K562 treated with DMSO at 1 percent for 12 hours (cell line): ENCODE results near the gene SEPTIN12. TPM values are rescaled to one million over a fixed set of nuclear protein-coding genes. Genes with fewer than 3 reads are reported as not detected.

Experiments used
- total RNA-seq: library from RNA; unstranded; fragments of 300-600 nt; gene quantifications from 2 replicates; pipeline ENCODE4 v1.2.3, GENCODE V29; 2022; ENCODE audit not compliant: insufficient read depth

Gene SEPTIN12, protein sequence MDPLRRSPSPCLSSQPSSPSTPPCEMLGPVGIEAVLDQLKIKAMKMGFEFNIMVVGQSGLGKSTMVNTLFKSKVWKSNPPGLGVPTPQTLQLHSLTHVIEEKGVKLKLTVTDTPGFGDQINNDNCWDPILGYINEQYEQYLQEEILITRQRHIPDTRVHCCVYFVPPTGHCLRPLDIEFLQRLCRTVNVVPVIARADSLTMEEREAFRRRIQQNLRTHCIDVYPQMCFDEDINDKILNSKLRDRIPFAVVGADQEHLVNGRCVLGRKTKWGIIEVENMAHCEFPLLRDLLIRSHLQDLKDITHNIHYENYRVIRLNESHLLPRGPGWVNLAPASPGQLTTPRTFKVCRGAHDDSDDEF
- not detected in 2 replicates for total RNA-seq

DNA sequence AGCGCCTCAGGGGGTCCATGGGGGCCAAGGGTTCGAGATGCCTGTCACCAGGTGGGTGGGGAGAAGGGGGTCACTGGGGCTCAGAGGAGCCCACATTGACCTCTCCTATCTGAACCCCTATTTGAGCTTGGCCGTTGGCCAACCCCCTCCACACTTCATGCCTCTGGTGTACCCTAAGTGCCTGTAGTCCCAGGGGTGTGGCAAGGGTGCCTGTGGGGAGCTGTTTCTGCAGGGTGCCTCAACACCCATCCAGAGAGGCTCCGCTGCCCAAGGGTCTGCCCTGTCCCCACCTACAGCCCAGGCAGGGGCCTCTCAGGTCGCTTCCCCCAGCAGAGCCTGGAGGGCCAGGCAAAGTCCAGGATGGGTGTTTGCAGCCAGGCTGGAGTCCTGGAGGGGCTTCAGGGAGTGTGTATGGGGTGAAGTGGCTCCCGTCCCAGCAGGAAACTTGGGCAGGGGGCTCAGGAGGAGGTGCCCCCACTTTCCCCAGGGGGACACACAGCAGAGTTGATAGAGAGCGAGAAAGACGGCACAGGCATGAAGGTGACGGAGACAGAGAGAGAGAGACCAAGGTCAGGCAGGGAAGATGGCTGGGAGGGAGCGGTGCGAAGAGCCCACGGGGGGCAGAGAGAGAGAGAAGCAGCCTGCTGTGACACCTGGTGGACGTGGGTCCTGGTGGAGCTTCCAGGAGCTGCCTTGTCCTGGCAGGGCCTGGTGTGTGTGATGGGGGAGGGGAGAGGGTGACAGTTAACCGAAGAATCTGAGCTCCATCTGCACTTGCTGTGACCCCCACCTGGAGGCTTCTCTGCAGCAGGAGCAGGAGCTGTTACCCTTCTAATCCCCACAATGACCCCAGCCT, at the start of gene SEPTIN12:
SEPTIN12 (minus strand) TSS at position 719 of the 856 bp plus-strand sequence; CDS start at position 19, 700 bp downstream.

DNA sequence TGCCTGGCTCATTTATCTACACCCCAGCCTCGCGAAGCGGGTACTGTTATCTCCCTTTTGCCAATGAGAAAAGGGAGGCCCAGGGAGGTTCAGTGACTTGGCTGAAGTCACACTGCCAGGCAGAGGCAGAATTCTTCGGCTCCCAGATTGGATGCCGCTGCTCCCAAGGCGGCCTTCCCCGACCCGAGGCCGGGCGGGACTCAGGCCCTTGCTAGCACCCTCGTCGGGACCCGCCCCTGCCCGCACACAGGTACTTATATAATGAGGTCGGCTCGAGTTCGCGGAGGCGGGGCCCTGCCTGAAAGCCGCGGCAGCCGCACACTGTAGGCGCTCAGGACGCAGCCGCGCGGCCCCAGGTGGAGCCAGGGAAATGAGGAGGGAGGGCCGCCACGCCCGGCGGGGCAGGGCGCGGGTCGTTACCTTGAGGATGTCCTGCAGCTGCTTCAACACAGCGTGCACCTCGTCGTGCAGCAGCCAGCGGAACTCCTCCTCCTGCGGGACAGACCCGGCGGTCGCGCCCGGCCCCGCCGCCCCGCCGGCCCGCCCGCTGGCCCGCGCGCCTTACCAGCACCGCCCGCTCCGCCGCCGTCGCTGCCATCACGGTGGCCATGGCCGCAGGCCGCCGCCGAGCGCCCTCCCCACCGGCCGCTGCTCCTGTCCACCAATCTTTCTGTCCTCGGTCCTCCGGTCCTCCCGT, 14.0 kb upstream of the SEPTIN12 start, which contains the start of gene ROGDI:
ROGDI (minus strand) TSS at position 672 of the 697 bp plus-strand sequence; CDS start at position 610, 62 bp downstream.

DNA sequence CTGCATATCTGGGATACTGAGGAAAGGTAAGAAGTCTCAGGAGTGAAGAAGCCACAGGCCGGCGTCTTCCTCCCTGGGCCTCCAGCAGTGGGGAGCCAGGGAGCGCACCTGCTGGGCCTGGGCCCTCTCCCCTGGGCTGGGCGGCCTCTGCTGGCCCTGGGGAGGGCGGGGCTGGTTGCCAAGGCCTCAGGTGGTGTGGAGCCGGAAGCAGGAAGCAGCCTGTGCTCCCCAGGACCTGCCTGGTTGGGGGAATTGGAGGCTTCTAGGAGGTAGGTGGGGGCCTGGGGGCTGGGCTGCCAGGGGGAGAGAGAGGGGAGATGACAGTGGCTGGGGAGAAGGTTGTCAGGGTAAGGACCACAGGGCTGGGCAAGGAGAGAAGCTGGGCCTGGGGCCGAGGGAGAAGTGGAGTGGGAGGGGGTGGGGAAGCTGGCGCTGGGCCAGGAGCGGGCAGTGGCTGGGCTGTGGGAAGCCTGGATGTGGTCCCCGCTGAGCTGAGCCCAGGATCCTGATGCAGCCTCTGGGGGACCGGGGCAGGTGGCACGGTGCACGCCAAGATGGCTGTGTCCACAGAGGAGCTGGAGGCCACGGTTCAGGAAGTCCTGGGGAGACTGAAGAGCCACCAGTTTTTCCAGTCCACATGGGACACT, 7.2 kb upstream of the SEPTIN12 start, which contains the start of gene SMIM22:
SMIM22 (plus strand) TSS at position 189 of the 647 bp plus-strand sequence; CDS start at position 555, 366 bp downstream.

DNA sequence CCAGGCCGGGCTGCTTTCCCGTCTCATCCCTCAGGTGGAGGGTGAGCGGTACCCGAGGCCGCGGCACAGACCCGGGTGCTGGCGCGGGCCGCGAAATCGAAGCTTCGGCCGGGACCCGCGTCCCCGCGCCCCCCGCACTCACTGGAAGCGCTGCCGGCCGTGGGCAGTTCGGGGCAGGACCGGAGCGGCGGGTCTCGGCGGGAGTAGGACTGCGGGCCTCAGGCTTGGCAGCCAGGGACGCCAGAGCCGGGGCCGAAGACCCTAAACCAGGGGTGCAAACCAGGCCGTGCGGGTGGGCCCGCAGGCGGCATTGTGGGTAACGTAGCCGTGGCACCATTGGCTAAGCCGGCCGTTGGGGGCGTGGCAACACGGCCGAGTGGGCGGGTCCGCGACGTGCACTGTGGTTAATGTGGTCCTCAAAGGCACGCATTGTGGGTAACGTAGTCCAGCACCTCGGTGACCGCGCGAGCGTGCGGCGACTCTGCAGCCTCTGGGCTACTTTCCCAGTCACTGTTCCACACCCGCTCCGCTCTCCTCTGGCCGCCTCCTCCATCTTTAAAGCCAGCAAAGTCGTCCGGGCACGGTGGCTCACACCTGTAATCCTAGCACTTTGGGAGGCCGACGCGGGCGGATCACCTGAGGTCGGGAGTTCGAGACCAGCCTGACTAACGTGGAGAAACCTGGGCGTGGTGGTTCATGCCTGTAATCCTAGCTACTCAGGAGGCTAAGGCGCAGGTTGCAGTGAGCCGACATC, 21.1 kb downstream of the SEPTIN12 start, which contains the start of gene ZNF500:
ZNF500 (minus strand) TSS at position 288 of the 754 bp plus-strand sequence. CDS start 1,184 bp downstream, outside the sequence.

DNA sequence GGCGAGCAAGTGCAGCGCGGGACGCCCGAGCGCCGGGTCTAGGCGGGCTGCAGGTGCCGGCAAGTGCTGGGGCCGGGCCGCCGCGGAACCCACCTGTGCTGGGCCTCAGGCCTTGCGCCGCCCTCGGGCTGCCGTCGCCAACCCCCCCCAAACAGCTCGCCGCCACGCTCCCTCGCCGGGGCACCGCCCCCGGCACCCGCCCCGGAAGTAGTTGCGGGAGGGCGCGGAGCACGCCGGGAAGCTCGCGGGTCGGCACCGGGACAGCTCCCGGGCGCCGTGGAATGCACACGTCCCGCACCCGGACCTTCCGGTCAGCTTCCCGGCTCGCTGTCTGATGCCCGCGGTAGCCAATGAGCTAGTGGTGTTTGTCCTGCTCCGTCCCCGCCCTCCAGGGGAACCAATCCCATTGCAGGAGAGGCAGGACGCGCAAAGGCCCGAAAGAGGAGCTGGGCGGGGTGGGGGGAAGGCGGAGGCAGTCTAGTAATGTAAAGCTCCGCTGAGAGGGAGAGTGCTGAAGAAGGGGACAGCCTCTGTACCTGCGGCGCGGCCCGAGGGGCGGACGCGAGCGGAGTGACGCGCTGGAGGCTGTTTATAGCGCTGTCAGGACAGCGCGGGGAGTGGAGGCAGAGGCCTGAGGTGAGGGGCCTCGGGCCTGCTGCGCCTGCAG, 53.9 kb downstream of the SEPTIN12 start, which contains the start of the genes ANKS3 and DNAAF8:
ANKS3 (minus strand) TSS at position 209 of the 667 bp plus-strand sequence. CDS start 4,122 bp downstream, outside the sequence.
DNAAF8 (plus strand) TSS at position 475 of the 667 bp plus-strand sequence. CDS start 1,978 bp downstream, outside the sequence.

Other genes with a start within 250 kb of the SEPTIN12 start
- gene CDIP1, start 249.6 kb downstream of the SEPTIN12 start, total RNA-seq, result 0.59 TPM in 1 of 2 replicates, not detected in the other
- not detected in 2 replicates for gene C16orf96, start 232.0 kb downstream of the SEPTIN12 start, total RNA-seq
- gene UBALD1, start 173.5 kb downstream of the SEPTIN12 start, total RNA-seq, result 43.1 and 44.9 TPM in 2 replicates
- gene MGRN1, start 163.5 kb downstream of the SEPTIN12 start, total RNA-seq, result 18.1 and 41.4 TPM in 2 replicates
- 29.4 and 37.7 TPM in 2 replicates for gene NUDT16L1, start 94.8 kb downstream of the SEPTIN12 start, total RNA-seq
- 10.3 and 17.3 TPM in 2 replicates for gene ANKS3, start 54.1 kb downstream of the SEPTIN12 start, total RNA-seq
- gene DNAAF8, start 53.8 kb downstream of the SEPTIN12 start, total RNA-seq, result not detected in 2 replicates
- gene ZNF500, start 21.2 kb downstream of the SEPTIN12 start, total RNA-seq, result 6.3 and 8.0 TPM in 2 replicates
- not detected in 2 replicates for gene SMIM22, start 7.0 kb upstream of the SEPTIN12 start, total RNA-seq
- 32.0 and 42.4 TPM in 2 replicates for gene ROGDI, start 14.3 kb upstream of the SEPTIN12 start, total RNA-seq
- gene GLYR1, start 58.9 kb upstream of the SEPTIN12 start, total RNA-seq, result 33.5 and 74.6 TPM in 2 replicates
- gene UBN1, start 59.1 kb upstream of the SEPTIN12 start, total RNA-seq, result 19.3 and 56.6 TPM in 2 replicates
- 0.11 and 0.38 TPM in 2 replicates for gene PPL, start 148.8 kb upstream of the SEPTIN12 start, total RNA-seq
- not detected in 2 replicates for gene SEC14L5, start 170.0 kb upstream of the SEPTIN12 start, total RNA-seq
- 12.4 and 16.3 TPM in 2 replicates for gene NAGPA, start 245.6 kb upstream of the SEPTIN12 start, total RNA-seq